DMS79 treated with DMSO at 0.1 percent for 48 hours (cell line): ENCODE data around the gene CIB2.
"Not testable (repeated sequence)": the region's sequence is repeated elsewhere in the genome, so short reads cannot be mapped to it uniquely, and the experiment has no call there.

Experiments used
- DNase-seq: peaks from one replicate; lab custom pipeline; 2025; lab: John Stamatoyannopoulos, UW

CIB2 gene

GRCh38 chr15:78131295-78132061, at the start of gene CIB2:
TSS of gene CIB2 (minus strand) at chr15:78131445. CDS start at chr15:78131215, 230 bp downstream.
- peak; percentile 19 for DNase-seq

- DNase-seq: no peak
Measured at GRCh38 chr15:78179906-78180305, 48.7 kb upstream of the CIB2 start.

- no peak for DNase-seq
Measured at GRCh38 chr15:78179286-78179840, 48.1 kb upstream of the CIB2 start.

- DNase-seq: no peak
Measured at GRCh38 chr15:78178064-78178463, 46.8 kb upstream of the CIB2 start.

- DNase-seq: no peak
Measured at GRCh38 chr15:78177447-78177873, 46.2 kb upstream of the CIB2 start.

GRCh38 chr15:78175330-78175729, 44.1 kb upstream of the CIB2 start:
- DNase-seq: no peak

GRCh38 chr15:78174401-78174800, 43.2 kb upstream of the CIB2 start:
- DNase-seq: no peak

GRCh38 chr15:78171864-78172472, 40.7 kb upstream of the CIB2 start:
- no peak for DNase-seq

GRCh38 chr15:78170848-78171773, 39.9 kb upstream of the CIB2 start:
- no peak for DNase-seq

- no peak for DNase-seq
Measured at GRCh38 chr15:78168608-78169007, 37.4 kb upstream of the CIB2 start.

- DNase-seq: no peak
Measured at GRCh38 chr15:78167227-78167888, 36.1 kb upstream of the CIB2 start.

GRCh38 chr15:78164010-78164409, 32.8 kb upstream of the CIB2 start:
- DNase-seq: no peak

GRCh38 chr15:78162038-78162437, 30.8 kb upstream of the CIB2 start:
- no peak for DNase-seq

GRCh38 chr15:78159395-78159794, 28.1 kb upstream of the CIB2 start:
- no peak for DNase-seq

GRCh38 chr15:78157203-78157602, 26.0 kb upstream of the CIB2 start:
- DNase-seq: no peak

- DNase-seq: no peak
Measured at GRCh38 chr15:78156653-78157052, 25.4 kb upstream of the CIB2 start.

- no peak for DNase-seq
Measured at GRCh38 chr15:78155355-78155939, 24.2 kb upstream of the CIB2 start.

GRCh38 chr15:78154955-78155354, 23.7 kb upstream of the CIB2 start:
- no peak for DNase-seq

- not testable (repeated sequence) for DNase-seq
Measured at GRCh38 chr15:78151075-78151474, 19.8 kb upstream of the CIB2 start.

- peak; percentile 54 for DNase-seq
Measured at GRCh38 chr15:78149805-78150751, 18.8 kb upstream of the CIB2 start.
